Activated T-cell treated with anti-CD3 and anti-CD28 coated beads, Interleukin-2, amount 50 U/mL, for 24 hours (primary cell): ENCODE results near the gene SURF1.

ENCODE experiments used
- DNase-seq: peaks from one replicate; pipeline ENCODE4 v3.0.0-alpha.2; 2020
- H3K27ac Mint-ChIP-seq: 2 replicates; pipeline ENCODE4 v1.8.0; 2020; ENCODE audit warnings: mild to moderate bottlenecking, mixed read lengths
- H3K27me3 Mint-ChIP-seq: 2 replicates; pipeline ENCODE4 v1.8.0; 2020; ENCODE audit warnings: mixed read lengths
- H3K36me3 Mint-ChIP-seq: 2 replicates; pipeline ENCODE4 v1.8.0; 2020; ENCODE audit warnings: low read depth, mixed read lengths
- H3K4me1 Mint-ChIP-seq: 2 replicates; pipeline ENCODE4 v1.8.0; 2020; ENCODE audit warnings: low read depth, mixed read lengths
- H3K4me3 Mint-ChIP-seq: 2 replicates; pipeline ENCODE4 v1.8.0; 2020; ENCODE audit warnings: mild to moderate bottlenecking, moderate library complexity, mixed read lengths
- H3K9me3 Mint-ChIP-seq: 2 replicates; pipeline ENCODE4 v1.8.0; 2020; ENCODE audit warnings: mixed read lengths

The SURF1 gene

GRCh38 chr9:133361507-133362092, 5.3 kb upstream of the SURF1 start:
- Mint-ChIP-seq H3K36me3 (peaks cover 96% of the 10 kb centered on the region), H3K4me3 (no peak overlapping the region), H3K9me3 (no peaks in the 10 kb centered on the region), H3K27me3 (no peaks in the 10 kb centered on the region), H3K27ac (peak overlapping the region; percentile 93), H3K4me1 (peaks cover 58% of the 10 kb centered on the region)
- no peak for DNase-seq

GRCh38 chr9:133360400-133361393, 4.4 kb upstream of the SURF1 start:
- Mint-ChIP-seq H3K27me3 (no peaks in the 10 kb centered on the region), H3K27ac (peak overlapping the region; percentile 93), H3K4me1 (peaks cover 51% of the 10 kb centered on the region), H3K4me3 (no peak overlapping the region), H3K36me3 (peaks cover 90% of the 10 kb centered on the region), H3K9me3 (no peaks in the 10 kb centered on the region)
- no peak for DNase-seq

- peaks cover 60% of the 10 kb centered on the region for H3K4me1 Mint-ChIP-seq
- H3K27ac Mint-ChIP-seq, result peak overlapping the region; percentile 93
- no peak overlapping the region for H3K4me3 Mint-ChIP-seq
- peak; percentile 51 for DNase-seq
- no peaks in the 10 kb centered on the region for H3K27me3 Mint-ChIP-seq
- no peaks in the 10 kb centered on the region for H3K9me3 Mint-ChIP-seq
- peaks cover 80% of the 10 kb centered on the region for H3K36me3 Mint-ChIP-seq
Measured at GRCh38 chr9:133359399-133360175, 3.3 kb upstream of the SURF1 start.

GRCh38 chr9:133357656-133358055, 1.4 kb upstream of the SURF1 start:
- DNase-seq, result no peak
- peak overlapping the region; percentile 91 for H3K4me3 Mint-ChIP-seq
- peak overlapping the region; percentile 93 for H3K27ac Mint-ChIP-seq
- peaks cover 72% of the 10 kb centered on the region for H3K4me1 Mint-ChIP-seq
- no peaks in the 10 kb centered on the region for H3K9me3 Mint-ChIP-seq
- H3K36me3 Mint-ChIP-seq, result peaks cover 76% of the 10 kb centered on the region
- no peaks in the 10 kb centered on the region for H3K27me3 Mint-ChIP-seq

GRCh38 chr9:133355881-133356357, 368 bp downstream of the SURF1 start:
- Mint-ChIP-seq H3K4me1 (peaks cover 70% of the 10 kb centered on the region), H3K36me3 (peaks cover 76% of the 10 kb centered on the region), H3K27ac (peak overlapping the region; percentile 99)

GRCh38 chr9:133354766-133355165, 1.5 kb downstream of the SURF1 start:
- peaks cover 71% of the 10 kb centered on the region for H3K4me1 Mint-ChIP-seq
- DNase-seq, result no peak
- H3K27ac Mint-ChIP-seq, result peak overlapping the region; percentile 99
- H3K27me3 Mint-ChIP-seq, result no peaks in the 10 kb centered on the region
- peaks cover 77% of the 10 kb centered on the region for H3K36me3 Mint-ChIP-seq
- H3K4me3 Mint-ChIP-seq, result peak overlapping the region; percentile 91
- no peaks in the 10 kb centered on the region for H3K9me3 Mint-ChIP-seq

More at GRCh38 chr9:133355881-133356357, 368 bp downstream of the SURF1 start:
- H3K9me3 Mint-ChIP-seq, result no peaks in the 10 kb centered on the region
- H3K4me3 Mint-ChIP-seq, result peak overlapping the region; percentile 91
- H3K27me3 Mint-ChIP-seq, result no peaks in the 10 kb centered on the region
- DNase-seq, result no peak

- Mint-ChIP-seq H3K4me3 (no peak overlapping the region), H3K4me1 (peaks cover 71% of the 10 kb centered on the region), H3K9me3 (no peaks in the 10 kb centered on the region), H3K36me3 (peaks cover 77% of the 10 kb centered on the region), H3K27ac (peak overlapping the region; percentile 99), H3K27me3 (no peaks in the 10 kb centered on the region)
- no peak for DNase-seq
Measured at GRCh38 chr9:133353548-133353947, 2.7 kb downstream of the SURF1 start.

GRCh38 chr9:133352635-133353340, 3.5 kb downstream of the SURF1 start:
- H3K36me3 Mint-ChIP-seq, result peaks cover 77% of the 10 kb centered on the region
- peak overlapping the region; percentile 99 for H3K27ac Mint-ChIP-seq
- DNase-seq, result peak; percentile 53
- H3K9me3 Mint-ChIP-seq, result no peaks in the 10 kb centered on the region
- peaks cover 64% of the 10 kb centered on the region for H3K4me1 Mint-ChIP-seq
- peak overlapping the region; percentile 15 for H3K4me3 Mint-ChIP-seq
- H3K27me3 Mint-ChIP-seq, result no peaks in the 10 kb centered on the region

- Mint-ChIP-seq H3K4me3 (peak overlapping the region; percentile 39), H3K27ac (peak overlapping the region; percentile 99), H3K4me1 (peaks cover 57% of the 10 kb centered on the region), H3K36me3 (peaks cover 72% of the 10 kb centered on the region), H3K9me3 (no peaks in the 10 kb centered on the region), H3K27me3 (no peaks in the 10 kb centered on the region)
- DNase-seq, result peak; percentile 70
Measured at GRCh38 chr9:133351908-133352634, 4.2 kb downstream of the SURF1 start.

GRCh38 chr9:133351526-133351907, 4.8 kb downstream of the SURF1 start:
- peak overlapping the region; percentile 98 for H3K4me3 Mint-ChIP-seq
- peaks cover 74% of the 10 kb centered on the region for H3K36me3 Mint-ChIP-seq
- H3K27me3 Mint-ChIP-seq, result no peaks in the 10 kb centered on the region
- no peaks in the 10 kb centered on the region for H3K9me3 Mint-ChIP-seq
- no peak for DNase-seq
- peaks cover 60% of the 10 kb centered on the region for H3K4me1 Mint-ChIP-seq
- peak overlapping the region; percentile 99 for H3K27ac Mint-ChIP-seq

GRCh38 chr9:133349965-133350616, 6.2 kb downstream of the SURF1 start:
- Mint-ChIP-seq H3K9me3 (no peaks in the 10 kb centered on the region), H3K4me1 (peaks cover 64% of the 10 kb centered on the region), H3K27me3 (no peaks in the 10 kb centered on the region), H3K36me3 (peaks cover 85% of the 10 kb centered on the region), H3K27ac (peak overlapping the region; percentile 99), H3K4me3 (peak overlapping the region; percentile 98)
- no peak for DNase-seq

- H3K4me3 Mint-ChIP-seq, result peak overlapping the region; percentile 98
- H3K4me1 Mint-ChIP-seq, result peaks cover 52% of the 10 kb centered on the region
- H3K36me3 Mint-ChIP-seq, result peaks cover 92% of the 10 kb centered on the region
- H3K27ac Mint-ChIP-seq, result peak overlapping the region; percentile 99
- H3K9me3 Mint-ChIP-seq, result no peaks in the 10 kb centered on the region
- H3K27me3 Mint-ChIP-seq, result no peaks in the 10 kb centered on the region
- DNase-seq, result no peak
Measured at GRCh38 chr9:133348718-133349573, 7.3 kb downstream of the SURF1 start.
